ENCODE measurements around the gene KLK7. TPM values are rescaled to one million over a fixed set of nuclear protein-coding genes. Genes with fewer than 3 reads are reported as not detected.

The KLK7 gene
- total RNA-seq, 1 donor = not detected

DNA sequence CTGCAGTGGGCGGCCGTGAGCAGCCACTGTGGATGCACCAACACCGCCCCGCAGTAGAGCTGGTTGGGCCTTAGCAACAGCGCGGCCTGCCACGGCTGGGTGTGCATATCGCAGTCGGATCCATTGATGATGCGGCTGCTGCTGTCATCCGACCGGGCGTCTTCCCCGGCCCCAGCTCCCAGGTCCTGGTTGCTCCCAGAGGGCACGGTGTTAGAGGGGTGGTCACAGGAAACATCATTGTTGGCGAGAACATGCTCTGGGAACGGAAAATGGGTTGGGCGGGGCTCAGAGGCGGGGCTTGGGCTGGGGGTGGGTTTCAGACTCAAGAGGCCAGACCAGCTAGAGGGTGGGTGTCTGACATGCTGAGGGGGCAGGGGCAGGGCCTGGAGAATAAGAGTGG, 33.9 kb downstream of the KLK7 start:
- no peak for DNase-seq (ENCODE audit: low read depth)
- TF ChIP-seq, protein P1, sequence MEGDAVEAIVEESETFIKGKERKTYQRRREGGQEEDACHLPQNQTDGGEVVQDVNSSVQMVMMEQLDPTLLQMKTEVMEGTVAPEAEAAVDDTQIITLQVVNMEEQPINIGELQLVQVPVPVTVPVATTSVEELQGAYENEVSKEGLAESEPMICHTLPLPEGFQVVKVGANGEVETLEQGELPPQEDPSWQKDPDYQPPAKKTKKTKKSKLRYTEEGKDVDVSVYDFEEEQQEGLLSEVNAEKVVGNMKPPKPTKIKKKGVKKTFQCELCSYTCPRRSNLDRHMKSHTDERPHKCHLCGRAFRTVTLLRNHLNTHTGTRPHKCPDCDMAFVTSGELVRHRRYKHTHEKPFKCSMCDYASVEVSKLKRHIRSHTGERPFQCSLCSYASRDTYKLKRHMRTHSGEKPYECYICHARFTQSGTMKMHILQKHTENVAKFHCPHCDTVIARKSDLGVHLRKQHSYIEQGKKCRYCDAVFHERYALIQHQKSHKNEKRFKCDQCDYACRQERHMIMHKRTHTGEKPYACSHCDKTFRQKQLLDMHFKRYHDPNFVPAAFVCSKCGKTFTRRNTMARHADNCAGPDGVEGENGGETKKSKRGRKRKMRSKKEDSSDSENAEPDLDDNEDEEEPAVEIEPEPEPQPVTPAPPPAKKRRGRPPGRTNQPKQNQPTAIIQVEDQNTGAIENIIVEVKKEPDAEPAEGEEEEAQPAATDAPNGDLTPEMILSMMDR (IDR thresholded peaks at IDR 0.05; ENCODE audit: insufficient read depth, low read depth, low read length) = no peak
- no peak overlapping the region for H3K4me3 ChIP-seq (ENCODE audit: low read depth, low read length)

DNA sequence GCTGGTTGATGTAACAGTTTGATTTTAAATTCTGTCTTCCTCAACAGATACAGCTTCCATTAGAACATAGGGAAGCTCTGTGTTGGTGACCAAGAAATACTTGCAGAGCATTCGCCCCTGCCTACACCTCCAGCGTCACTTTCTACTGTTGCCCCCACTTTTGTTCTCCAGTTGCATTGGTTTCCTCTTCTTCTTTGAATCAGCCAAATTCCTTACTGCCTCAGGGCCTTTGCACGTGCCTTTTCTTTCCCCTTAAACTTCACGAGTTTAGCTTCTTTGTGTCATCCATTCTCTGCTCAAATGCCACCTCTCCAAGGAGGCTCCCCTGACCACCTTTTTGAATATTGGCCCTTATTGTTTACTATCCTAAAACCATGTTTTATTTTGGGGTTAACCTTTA, 36.6 kb downstream of the KLK7 start:
- H3K4me3 ChIP-seq (ENCODE audit: low read depth, low read length) = no peak overlapping the region
- TF ChIP-seq, protein P1 (IDR thresholded peaks at IDR 0.05; ENCODE audit: insufficient read depth, low read depth, low read length) = no peak
- DNase-seq (ENCODE audit: low read depth) = no peak

DNA sequence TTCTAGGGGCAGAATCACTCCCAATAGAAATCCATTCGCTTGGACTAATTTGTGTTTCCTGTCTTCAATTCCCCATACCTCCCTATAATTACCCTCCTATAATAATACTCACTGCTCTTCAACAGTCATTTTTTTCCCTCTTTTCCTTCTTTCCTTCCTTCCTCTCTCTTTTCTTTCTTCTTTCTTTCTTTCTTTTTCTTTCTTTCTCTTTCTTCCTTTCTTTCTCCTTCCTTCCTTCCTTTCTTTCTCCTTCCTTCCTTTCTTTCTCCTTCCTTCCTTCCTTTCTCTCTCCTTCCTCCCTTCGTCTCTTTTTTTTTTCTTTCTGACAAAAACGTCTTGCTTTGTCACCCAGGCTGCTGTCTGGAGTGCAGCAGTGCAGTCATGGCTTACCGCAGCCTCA, 38.9 kb downstream of the KLK7 start:
- no peak overlapping the region for H3K4me3 ChIP-seq (ENCODE audit: low read depth, low read length)
- DNase-seq (ENCODE audit: low read depth) = no peak
- TF ChIP-seq, protein P1 (IDR thresholded peaks at IDR 0.05; ENCODE audit: insufficient read depth, low read depth, low read length) = no peak

DNA sequence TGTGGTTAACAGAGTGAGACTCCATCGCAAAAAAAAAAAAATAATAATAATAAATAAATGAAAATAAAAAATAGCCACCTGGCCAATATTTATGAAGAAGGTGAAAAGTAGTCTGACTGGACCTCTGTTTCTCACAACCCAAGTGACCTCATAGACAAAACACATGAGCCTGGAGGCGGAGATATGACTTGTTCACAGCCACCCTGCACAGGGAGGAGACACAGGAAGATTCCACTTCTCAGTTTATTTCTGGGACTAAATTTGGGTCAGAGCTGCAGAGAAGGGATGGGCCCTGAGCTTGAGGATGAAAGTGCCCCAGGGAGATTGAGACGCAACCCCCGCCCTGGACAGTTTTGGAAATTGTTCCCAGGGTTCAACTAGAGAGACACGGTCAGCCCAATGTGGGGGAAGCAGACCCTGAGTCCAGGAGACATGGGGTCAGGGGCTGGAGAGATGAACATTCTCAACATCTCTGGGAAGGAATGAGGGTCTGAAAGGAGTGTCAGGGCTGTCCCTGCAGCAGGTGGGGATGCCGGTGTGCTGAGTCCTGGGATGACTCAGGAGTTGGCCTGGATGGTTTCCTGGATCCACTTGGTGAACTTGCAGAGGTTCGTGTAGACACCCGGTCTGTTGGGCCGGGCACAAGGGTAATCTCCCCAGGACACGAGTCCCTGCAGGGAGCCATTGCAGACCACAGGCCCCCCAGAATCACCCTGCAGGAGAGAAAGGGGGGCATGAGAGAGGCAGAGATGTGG, 40.5 kb downstream of the KLK7 start:
- H3K4me3 ChIP-seq (ENCODE audit: low read depth, low read length) = no peak overlapping the region
- TF ChIP-seq, protein P1 (IDR thresholded peaks at IDR 0.05; ENCODE audit: insufficient read depth, low read depth, low read length) = no peak
- DNase-seq (ENCODE audit: low read depth) = no peak

DNA sequence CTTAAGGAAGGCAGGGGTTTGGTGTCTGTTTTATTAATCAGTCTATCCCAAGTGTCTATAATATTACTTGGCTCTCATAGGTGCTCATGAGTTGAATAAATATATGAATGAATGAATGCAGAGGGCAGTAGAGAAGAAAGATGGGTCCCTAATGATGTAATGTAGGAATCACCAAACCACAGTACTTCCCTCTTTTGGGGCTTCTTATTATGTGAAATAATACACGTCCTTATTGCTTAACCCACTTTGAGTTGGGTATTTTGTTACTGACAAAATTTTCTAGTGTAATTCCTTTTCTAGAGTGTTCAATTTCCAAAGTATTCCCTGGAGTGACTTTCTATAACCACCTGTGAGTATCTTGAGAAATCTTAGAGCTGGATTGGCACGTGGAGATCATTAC, 44.1 kb downstream of the KLK7 start:
- no peak for DNase-seq (ENCODE audit: low read depth)
- H3K4me3 ChIP-seq (ENCODE audit: low read depth, low read length) = no peak overlapping the region
- TF ChIP-seq, protein P1 (IDR thresholded peaks at IDR 0.05; ENCODE audit: insufficient read depth, low read depth, low read length) = no peak

DNA sequence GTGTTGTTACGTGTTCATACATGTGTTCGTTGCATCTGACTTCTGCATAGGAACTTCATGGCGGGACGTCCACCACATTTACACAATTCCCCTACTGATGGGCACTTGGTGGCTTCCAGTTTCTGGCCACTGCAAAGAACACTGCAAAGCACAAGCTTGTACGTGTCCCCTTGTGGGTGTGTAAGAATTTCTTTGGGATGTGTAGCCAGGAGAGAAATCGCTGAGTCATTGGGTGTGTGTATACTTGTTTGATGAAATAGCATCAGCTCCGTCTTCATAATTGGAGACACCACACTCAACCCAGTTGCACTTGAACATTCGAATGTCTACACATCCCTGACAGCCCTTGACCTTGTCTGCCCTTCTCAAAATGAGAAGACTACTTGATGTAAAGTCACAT, 50.1 kb downstream of the KLK7 start:
- peak; percentile 17 for DNase-seq (ENCODE audit: low read depth)
- TF ChIP-seq, protein P1 (IDR thresholded peaks at IDR 0.05; ENCODE audit: insufficient read depth, low read depth, low read length) = no peak
- H3K4me3 ChIP-seq (ENCODE audit: low read depth, low read length) = no peak overlapping the region

DNA sequence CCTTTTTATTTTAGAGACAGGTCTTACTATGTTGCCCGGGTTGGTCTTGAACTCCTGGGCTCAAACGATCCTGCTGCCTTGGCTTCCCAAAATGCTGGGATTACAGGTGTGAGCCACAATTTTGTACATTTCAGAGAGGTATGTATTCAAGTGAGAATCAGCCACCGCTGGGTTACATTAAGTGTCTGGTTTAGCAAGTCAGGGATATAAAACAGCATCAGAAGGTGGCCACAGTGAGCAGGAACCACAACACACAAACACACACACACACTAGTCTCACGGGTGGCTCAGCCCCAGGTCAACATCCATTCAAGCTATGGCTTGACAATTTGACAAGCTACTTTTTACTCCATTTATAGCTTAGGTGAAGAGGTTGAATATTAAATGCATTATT, 51.0 kb downstream of the KLK7 start:
- TF ChIP-seq, protein P1 (IDR thresholded peaks at IDR 0.05; ENCODE audit: insufficient read depth, low read depth, low read length) = no peak
- no peak overlapping the region for H3K4me3 ChIP-seq (ENCODE audit: low read depth, low read length)
- DNase-seq (ENCODE audit: low read depth) = no peak
